Measurements from ENCODE around the gene ATOSB. TPM values are rescaled to one million over a fixed set of nuclear protein-coding genes. Genes with fewer than 3 reads are reported as not detected.

The ATOSB gene
- total and polyA plus RNA-seq, 2 of the 8 experiments (the other 6 are each of a cell fraction or from before 2014, with no cell fraction given) = 6.9 to 10.4 TPM

Other genes with a start within 250 kb of the ATOSB start
- gene PHF24, start 157.6 kb downstream of the ATOSB start, total RNA-seq (2021; fragmentation: NEBNext Ultra II Directional; extraction: Animal tissue kit (Norgen Biotek cat#: 25700)) = 0.35 and 1.0 TPM in 2 replicates
- gene PHF24, start 157.6 kb downstream of the ATOSB start, polyA plus RNA-seq (2011; rRNA removed) = 0.13 and 0.29 TPM in 2 replicates
- gene DNAJB5, start 126.1 kb downstream of the ATOSB start, total RNA-seq (2021; fragmentation: NEBNext Ultra II Directional; extraction: Animal tissue kit (Norgen Biotek cat#: 25700)) = 34.1 and 38.0 TPM in 2 replicates
- 25.0 and 27.8 TPM in 2 replicates for gene DNAJB5, start 126.1 kb downstream of the ATOSB start, polyA plus RNA-seq (2011; rRNA removed)
- gene VCP, start 43.2 kb downstream of the ATOSB start, total RNA-seq (2021; fragmentation: NEBNext Ultra II Directional; extraction: Animal tissue kit (Norgen Biotek cat#: 25700)) = 375 and 379 TPM in 2 replicates
- 159 and 173 TPM in 2 replicates for gene VCP, start 43.2 kb downstream of the ATOSB start, polyA plus RNA-seq (2011; rRNA removed)
- 86.7 and 87.1 TPM in 2 replicates for gene FANCG, start 35.9 kb downstream of the ATOSB start, total RNA-seq (2021; fragmentation: NEBNext Ultra II Directional; extraction: Animal tissue kit (Norgen Biotek cat#: 25700))
- gene FANCG, start 35.9 kb downstream of the ATOSB start, polyA plus RNA-seq (2011; rRNA removed) = 66.6 and 75.2 TPM in 2 replicates
- gene PIGO, start 19.3 kb downstream of the ATOSB start, total RNA-seq (2021; fragmentation: NEBNext Ultra II Directional; extraction: Animal tissue kit (Norgen Biotek cat#: 25700)) = 20.3 and 20.5 TPM in 2 replicates
- 31.3 and 41.0 TPM in 2 replicates for gene PIGO, start 19.3 kb downstream of the ATOSB start, polyA plus RNA-seq (2011; rRNA removed)
- gene STOML2, start 12.7 kb downstream of the ATOSB start, total RNA-seq (2021; fragmentation: NEBNext Ultra II Directional; extraction: Animal tissue kit (Norgen Biotek cat#: 25700)) = 203 and 208 TPM in 2 replicates
- gene STOML2, start 12.7 kb downstream of the ATOSB start, polyA plus RNA-seq (2011; rRNA removed) = 256 and 269 TPM in 2 replicates
- gene UNC13B, start 46.1 kb upstream of the ATOSB start, total RNA-seq (2021; fragmentation: NEBNext Ultra II Directional; extraction: Animal tissue kit (Norgen Biotek cat#: 25700)) = 46.5 and 51.7 TPM in 2 replicates
- gene UNC13B, start 46.1 kb upstream of the ATOSB start, polyA plus RNA-seq (2011; rRNA removed) = 23.1 and 28.7 TPM in 2 replicates

All from H1 (cell line).